B cell (primary cell): ENCODE data around the gene ADPRS.

Source experiments
- EZH2 ChIP-seq: IDR thresholded peaks from 2 replicates; pipeline ENCODE4 v1.6.1; 2012; ENCODE audit warnings: borderline replicate concordance, low read depth, mild to moderate bottlenecking, moderate library complexity, low read length; ENCODE audit not compliant: insufficient read depth, poor library complexity, severe bottlenecking
- TF ChIP-seq, protein P1 (sequence below): fragments of 200-600 bp; IDR thresholded peaks from one replicate; pipeline ENCODE4 v1.8.0; 2022; ENCODE audit warnings: antibody characterized with exemption, mild to moderate bottlenecking

DNA sequence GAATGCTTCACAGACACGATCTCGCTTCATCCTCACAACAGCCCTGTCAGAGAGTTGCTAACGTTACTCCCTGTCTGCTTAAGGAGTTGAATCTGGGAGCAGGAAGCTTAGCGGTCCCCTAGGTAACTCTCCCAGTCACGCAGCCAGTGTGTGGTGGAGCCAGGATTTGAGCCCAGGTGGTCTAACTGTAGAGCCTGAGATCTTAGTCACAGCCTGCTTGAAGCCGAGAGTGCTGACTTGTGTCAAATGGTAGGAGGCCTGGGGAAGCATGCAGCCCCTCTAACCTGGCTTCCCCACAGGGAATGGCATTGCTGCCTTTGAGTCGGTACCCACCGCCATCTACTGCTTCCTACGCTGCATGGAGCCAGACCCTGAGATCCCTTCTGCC, 4.1 kb downstream of the ADPRS start:
- TF ChIP-seq, protein P1, sequence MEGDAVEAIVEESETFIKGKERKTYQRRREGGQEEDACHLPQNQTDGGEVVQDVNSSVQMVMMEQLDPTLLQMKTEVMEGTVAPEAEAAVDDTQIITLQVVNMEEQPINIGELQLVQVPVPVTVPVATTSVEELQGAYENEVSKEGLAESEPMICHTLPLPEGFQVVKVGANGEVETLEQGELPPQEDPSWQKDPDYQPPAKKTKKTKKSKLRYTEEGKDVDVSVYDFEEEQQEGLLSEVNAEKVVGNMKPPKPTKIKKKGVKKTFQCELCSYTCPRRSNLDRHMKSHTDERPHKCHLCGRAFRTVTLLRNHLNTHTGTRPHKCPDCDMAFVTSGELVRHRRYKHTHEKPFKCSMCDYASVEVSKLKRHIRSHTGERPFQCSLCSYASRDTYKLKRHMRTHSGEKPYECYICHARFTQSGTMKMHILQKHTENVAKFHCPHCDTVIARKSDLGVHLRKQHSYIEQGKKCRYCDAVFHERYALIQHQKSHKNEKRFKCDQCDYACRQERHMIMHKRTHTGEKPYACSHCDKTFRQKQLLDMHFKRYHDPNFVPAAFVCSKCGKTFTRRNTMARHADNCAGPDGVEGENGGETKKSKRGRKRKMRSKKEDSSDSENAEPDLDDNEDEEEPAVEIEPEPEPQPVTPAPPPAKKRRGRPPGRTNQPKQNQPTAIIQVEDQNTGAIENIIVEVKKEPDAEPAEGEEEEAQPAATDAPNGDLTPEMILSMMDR = no peak
- TF ChIP-seq EZH2 = no peak
